Adrenal gland (tissue), 12 donors: ENCODE measurements around the gene ZNF568. TPM values are rescaled to one million over a fixed set of nuclear protein-coding genes. Genes with fewer than 3 reads are reported as not detected.

Experiments
- DNase-seq, 7 donors: peaks; one replicate each; pipeline ENCODE4 v3.0.0-alpha.2; 2019 to 2020
- H3K27ac ChIP-seq, 5 donors: fragments of 200-600 bp; sonication (generic) in 4 of 5; 1 replicate in 3 of 5; 2 replicates in 2 of 5; pipeline versions ENCODE4 v1.5.1 to v1.8.0; 2016 to 2020; ENCODE audit warnings: mild to moderate bottlenecking in 1 of 5
- H3K27me3 ChIP-seq: fragments of 200-600 bp; 2 replicates; pipeline ENCODE4 v1.8.0; 2021
- H3K36me3 ChIP-seq, 2 donors: fragments of 200-600 bp; replicated peaks in 1 of 2; 1 replicate in 1 of 2; 2 replicates in 1 of 2; pipeline versions ENCODE4 v1.5.1 to v1.8.0; 2018 to 2022
- H3K4me1 ChIP-seq, 2 donors: fragments of 200-600 bp; replicated peaks in 1 of 2; 1 replicate in 1 of 2; 2 replicates in 1 of 2; pipeline versions ENCODE4 v1.5.1 to v1.8.0; 2018 to 2021
- H3K4me3 ChIP-seq, 4 donors: fragments of 200-600 bp; sonication (generic) in 3 of 4; one replicate each; pipeline ENCODE4 v1.5.1; 2016 to 2018
- H3K9me3 ChIP-seq, 3 donors: fragments of 200-600 bp; sonication (generic) in 1 of 3; replicated peaks in 1 of 3; 1 replicate in 2 of 3; 2 replicates in 1 of 3; pipeline versions ENCODE4 v1.5.1 to v1.8.0; 2016 to 2021
- CTCF ChIP-seq, 6 experiments: fragments of 450-650 bp in 4 of 6; fragments of 200-600 bp in 2 of 6; sonication (generic) in 1 of 6; IDR thresholded peaks; 1 replicate in 5 of 6; 2 replicates in 1 of 6; pipeline versions ENCODE4 v1.5.1 to v1.8.0; 2016 to 2021; ENCODE audit warnings: antibody characterized with exemption in 6 of 6, mild to moderate bottlenecking in 2 of 6, moderate library complexity in 1 of 6
- POLR2A ChIP-seq, 2 donors: fragments of 450-650 bp; IDR thresholded peaks; one replicate each; pipeline ENCODE4 v1.6.1; 2017; ENCODE audit warnings: antibody characterized with exemption in 2 of 2, mild to moderate bottlenecking in 2 of 2, moderate library complexity in 1 of 2
- WGBS, 4 donors: extraction: QIAGEN DNeasy Blood & Tissue Kit in 2 of 4; methylation state at CpG; one replicate each; pipeline versions ENCODE4 v1.1.5 to v1.1.7; 2013 to 2017; 5-methylcytosine and 5-hydroxymethylcytosine counted together
- intact Hi-C, 2 donors: fragments of 100-400 bp; cut with DNase I; formaldehyde crosslinking; loops; one replicate each; pipeline versions ENCODE4 v1.14.1 to v1.15.0; 2022 to 2023
- polyA plus RNA-seq, 3 donors: library from polyadenylated mRNA; stranded (reverse); fragments of 200-250 nt in 2 of 3; fragments of 350-450 nt in 1 of 3; fragmentation: Illumina TruSeq in 1 of 3; extraction: RNeasy Lipid Tissue Mini Kit (QIAGEN cat#74804) in 1 of 3; gene quantifications; one replicate each; pipeline ENCODE4 v1.2.3, GENCODE V29; 2013 to 2014
- total RNA-seq, 9 donors: library from RNA; depleted of rRNA in 4 of 9; stranded (reverse); fragments of >200 nt in 4 of 9; fragments of 120-200 nt in 1 of 9; fragmentation: NEBNext Ultra II Directional in 1 of 9; extraction: Animal tissue kit (Norgen Biotek cat#: 25700) in 1 of 9; gene quantifications; one replicate each; pipeline versions ENCODE4 v1.1.0 to v1.2.4, GENCODE V29; 2013 to 2023
- donor health status: healthy with polysubstance abuse.
- donor health status: Bipolar disorder and iron deficiency.
- donor health status: DM: yes; HTN: yes; CAD: no.
- donor health status: DM: no; HTN: no; CAD: no.
- donor health status: DM: no; HTN: no; CAD: no.
- donor health status: DM: yes; HTN: yes; CAD: no.

The ZNF568 gene
- total and polyA plus RNA-seq, 12 donors = 4.5 to 23.8 (median 15.3) TPM

DNA sequence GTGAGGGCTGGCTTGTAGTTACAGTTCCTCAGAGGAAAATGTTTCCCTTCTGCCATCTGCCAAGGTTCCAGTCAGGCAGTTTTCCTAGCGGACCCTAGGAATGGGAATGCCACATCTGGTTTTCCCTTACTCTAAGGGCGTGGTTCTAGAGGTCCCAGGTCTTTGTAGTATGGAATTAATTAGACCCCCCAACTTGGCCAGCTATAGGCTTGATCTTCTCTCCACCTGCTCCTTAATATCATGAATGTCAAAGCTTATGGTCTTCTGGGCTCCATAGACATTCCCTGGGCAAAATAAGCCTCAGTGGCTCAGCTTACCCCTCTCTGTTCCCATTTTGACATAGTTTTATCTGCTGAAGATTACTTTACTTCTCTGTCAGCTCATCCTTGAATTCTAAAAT is 70.0 kb downstream of the ZNF568 start:
- Histone ChIP-seq H3K36me3 (no peaks in the 10 kb centered on the region), H3K27ac (no peak overlapping the region), H3K9me3 (peaks cover 0 to 4% (median 0%) of the 10 kb centered on the region in 3 donors), H3K4me1 (no peaks in the 10 kb centered on the region), H3K4me3 (no peak overlapping the region), H3K27me3 (no peaks in the 10 kb centered on the region)
- WGBS, 4 donors = 70 to 94% (median 75%) methylated on average over 2 of the region's 2 CpGs
- intact Hi-C loops = no loop called here
- no peak for TF ChIP-seq POLR2A (IDR thresholded peaks at IDR 0.05)
- TF ChIP-seq CTCF (IDR thresholded peaks at IDR 0.05) = no peak
- DNase-seq = no peak

- 65 to 70% (median 68%) methylated on average over 7 of the region's 7 CpGs for WGBS, 4 donors
- Histone ChIP-seq H3K4me3 (no peak overlapping the region), H3K9me3 (peaks cover 0 to 4% (median 0%) of the 10 kb centered on the region in 3 donors), H3K27me3 (no peaks in the 10 kb centered on the region), H3K36me3 (no peaks in the 10 kb centered on the region), H3K4me1 (no peaks in the 10 kb centered on the region), H3K27ac (no peak overlapping the region)
- no peak for TF ChIP-seq CTCF (IDR thresholded peaks at IDR 0.05)
- TF ChIP-seq POLR2A (IDR thresholded peaks at IDR 0.05) = no peak
- DNase-seq = no peak
- intact Hi-C loops = no loop called here
Observed at GRCh38 chr19:36986601-36987000, 70.5 kb downstream of the ZNF568 start.

- TF ChIP-seq CTCF (IDR thresholded peaks at IDR 0.05) (no peak), POLR2A (IDR thresholded peaks at IDR 0.05) (no peak)
- no peak for DNase-seq
- Histone ChIP-seq H3K4me1 (no peaks in the 10 kb centered on the region), H3K36me3 (no peaks in the 10 kb centered on the region), H3K9me3 (peaks cover 0 to 4% (median 0%) of the 10 kb centered on the region in 3 donors), H3K27ac (no peak overlapping the region), H3K4me3 (no peak overlapping the region), H3K27me3 (no peaks in the 10 kb centered on the region)
- WGBS, 4 donors = 50 to 83% (median 56%) methylated on average over 2 to 3 of the region's 3 CpGs
- intact Hi-C loops = no loop called here
Observed at GRCh38 chr19:36987091-36987490, 71.0 kb downstream of the ZNF568 start.

DNA sequence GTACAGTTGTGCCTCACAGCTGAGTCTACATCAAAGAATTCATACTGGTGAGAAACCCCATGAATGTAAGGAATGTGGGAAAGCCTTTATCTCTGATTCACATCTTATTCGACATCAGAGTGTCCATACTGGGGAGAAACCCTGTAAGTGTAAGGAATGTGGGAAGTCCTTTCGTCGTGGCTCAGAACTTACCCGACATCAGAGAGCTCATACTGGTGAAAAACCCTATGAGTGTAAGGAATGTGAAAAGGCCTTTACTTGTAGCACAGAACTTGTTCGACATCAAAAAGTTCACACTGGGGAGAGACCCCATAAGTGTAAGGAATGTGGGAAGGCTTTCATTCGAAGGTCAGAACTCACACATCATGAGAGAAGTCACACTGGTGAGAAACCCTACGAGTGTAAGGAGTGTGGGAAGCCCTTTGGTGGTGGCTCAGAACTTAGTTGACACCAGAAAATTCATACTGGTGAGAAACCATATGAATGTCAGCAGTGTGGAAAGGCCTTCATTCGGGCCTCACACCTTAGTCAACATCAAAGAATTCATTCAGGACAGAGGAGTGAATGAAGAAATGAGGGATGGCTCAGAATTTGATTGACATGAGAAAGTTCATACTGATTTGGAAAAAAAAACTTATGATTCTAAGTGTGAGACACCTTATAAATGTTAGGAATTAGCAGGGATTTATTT is 81.2 kb downstream of the ZNF568 start:
- DNase-seq = no peak
- peaks cover 0 to 16% (median 0%) of the 10 kb centered on the region in 3 donors for H3K9me3 ChIP-seq
- H3K4me3 ChIP-seq = no peak overlapping the region
- intact Hi-C loops = no loop called here
- H3K27ac ChIP-seq = no peak overlapping the region
- peaks cover 0 to 7% of the 10 kb centered on the region in 2 donors for H3K36me3 ChIP-seq
- no peaks in the 10 kb centered on the region for H3K27me3 ChIP-seq
- 86 to 92% (median 89%) methylated on average over 8 of the region's 8 CpGs for WGBS, 4 donors
- TF ChIP-seq CTCF (IDR thresholded peaks at IDR 0.05) (no peak), POLR2A (IDR thresholded peaks at IDR 0.05) (no peak)
- no peaks in the 10 kb centered on the region for H3K4me1 ChIP-seq
